KBM-7 (cell line): Measurements from ENCODE around the gene AMMECR1L.
"Not testable (repeated sequence)": the region's sequence is repeated elsewhere in the genome, so short reads cannot be mapped to it uniquely, and the experiment has no call there.

Experiments
- DNase-seq: peaks from one replicate; pipeline ENCODE4 v3.0.0-alpha.2; 2015
- in situ Hi-C: fragments of 300-500 bp; cut with MboI; formaldehyde crosslinking; loops from 2 replicates; pipeline ENCODE4 v1.14.3; 2020; ENCODE audit warnings: low sequenced_read_pairs, low pct_unique_long_range_greater_than_20kb, mixed read lengths

AMMECR1L gene

GRCh38 chr2:127885780-127886592 lies at the start of gene AMMECR1L:
TSS of gene AMMECR1L (minus strand) at chr2:127885956. CDS start at chr2:127874234, 11,722 bp downstream.
- peak; percentile 74 for DNase-seq
- in situ Hi-C loops: not testable (repeated sequence)

GRCh38 chr2:127935337-127935736 lies 49.6 kb upstream of the AMMECR1L start:
- in situ Hi-C loops: no loop called here
- no peak for DNase-seq

- no peak for DNase-seq
- in situ Hi-C loops: no loop called here
These were observed 46.6 kb upstream of the AMMECR1L start for GRCh38 chr2:127932199-127932876.

DNA sequence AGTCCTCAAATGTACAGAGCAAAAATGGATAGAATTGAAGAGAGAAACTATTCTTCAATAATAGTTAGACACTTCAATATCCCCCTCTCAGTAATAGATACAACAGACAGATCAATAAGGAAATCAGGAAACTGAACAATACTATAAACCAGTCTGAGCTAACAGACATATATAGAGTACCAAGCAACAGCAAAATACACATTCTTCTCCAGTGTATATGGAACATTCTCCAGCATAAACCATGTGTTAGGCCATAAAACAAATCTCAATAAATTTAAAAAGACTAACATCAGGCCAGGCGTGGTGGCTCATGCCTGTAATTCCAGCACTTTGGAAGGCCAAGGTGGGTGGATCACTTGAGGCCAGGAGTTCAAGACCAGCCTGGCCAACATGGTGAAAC lies 43.7 kb upstream of the AMMECR1L start:
- DNase-seq: no peak
- in situ Hi-C loops: no loop called here

GRCh38 chr2:127927384-127927783 lies 41.6 kb upstream of the AMMECR1L start:
- in situ Hi-C loops: no loop called here
- no peak for DNase-seq

DNA sequence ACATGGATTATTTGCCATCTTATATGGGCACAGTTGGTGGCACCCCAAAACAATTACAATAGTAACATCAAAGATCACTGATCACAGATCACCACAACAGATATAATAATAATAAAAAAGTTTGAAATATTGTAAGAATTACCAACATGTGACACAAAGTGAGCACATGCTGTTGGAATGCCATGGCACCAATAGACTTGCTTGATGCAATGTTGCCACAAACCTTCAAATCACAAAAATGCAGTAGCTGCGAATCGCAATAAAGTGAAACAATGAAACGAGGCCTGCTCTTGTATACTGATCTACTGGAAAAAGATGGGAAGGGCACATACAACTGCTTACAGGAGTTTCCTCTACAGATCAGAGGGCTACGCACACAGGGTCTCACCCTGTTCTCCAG lies 32.2 kb upstream of the AMMECR1L start:
- no peak for DNase-seq
- in situ Hi-C loops: no loop called here

DNA sequence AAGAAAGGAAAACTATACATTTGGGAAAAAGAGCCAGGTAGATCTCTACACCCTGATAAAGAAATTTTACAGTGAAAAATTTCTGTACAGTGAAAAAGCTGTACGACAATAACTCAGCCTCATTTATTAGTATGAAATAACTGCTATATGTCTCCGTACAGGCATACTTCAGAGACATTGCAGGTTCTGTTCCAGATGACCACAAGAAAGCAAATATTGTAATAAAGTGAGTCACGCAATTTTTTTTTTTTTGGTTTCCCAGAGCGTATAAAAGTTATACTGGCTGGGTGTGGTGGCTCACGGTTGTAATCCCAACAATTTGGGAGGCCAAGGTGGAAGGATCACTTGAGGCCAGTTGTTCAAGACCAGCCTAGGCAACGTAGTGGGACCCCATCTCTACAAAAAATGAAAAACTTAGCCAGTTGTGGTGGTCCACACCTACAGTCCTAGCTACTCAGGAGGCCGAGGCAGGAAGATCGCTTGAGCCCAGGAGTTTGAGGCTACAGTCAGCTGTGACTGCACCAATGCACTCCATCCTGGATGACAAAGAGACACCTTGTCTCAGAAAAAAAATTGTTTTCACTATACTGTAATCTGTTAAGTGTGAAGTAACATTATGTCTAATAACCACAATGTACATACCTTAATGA lies 28.2 kb upstream of the AMMECR1L start:
- in situ Hi-C loops: no loop called here
- no peak for DNase-seq

DNA sequence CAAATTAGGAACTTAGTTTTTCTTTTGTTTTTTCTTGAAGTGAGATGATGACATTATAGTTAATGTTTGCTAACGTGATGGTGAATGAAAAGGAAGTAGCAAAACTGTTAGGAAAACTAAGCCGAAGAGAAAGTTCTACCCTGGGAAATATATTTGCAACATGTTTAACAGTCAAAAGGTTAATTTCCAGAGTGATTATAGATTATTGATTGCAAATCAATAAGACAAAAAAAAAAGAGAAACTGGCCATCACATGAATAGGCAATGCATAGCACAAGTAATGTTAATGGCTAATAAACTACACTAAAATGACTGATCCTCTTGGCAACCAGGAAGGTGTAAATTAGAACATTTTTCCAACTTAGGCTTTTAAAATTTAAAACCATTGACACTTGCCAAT lies 26.0 kb upstream of the AMMECR1L start:
- DNase-seq: no peak
- in situ Hi-C loops: no loop called here

DNA sequence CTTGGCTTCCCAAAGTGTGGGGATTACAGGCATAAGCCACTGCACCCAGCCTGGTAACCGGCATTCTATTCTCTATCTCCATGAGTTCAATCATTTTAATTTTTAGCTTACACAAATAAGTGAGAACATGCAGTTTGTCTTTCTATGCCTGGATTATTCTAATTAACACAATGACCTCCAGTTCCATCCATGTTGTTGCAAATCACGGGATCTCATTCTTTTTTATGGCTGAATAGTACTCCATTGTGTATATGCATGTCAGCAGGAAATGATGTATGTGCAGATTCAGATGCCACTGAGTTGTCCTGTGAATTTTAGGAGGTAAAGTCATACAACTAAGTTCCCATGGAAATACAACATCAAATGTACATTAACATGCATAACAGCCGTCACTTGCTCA lies 24.7 kb upstream of the AMMECR1L start:
- in situ Hi-C loops: no loop called here
- no peak for DNase-seq

DNA sequence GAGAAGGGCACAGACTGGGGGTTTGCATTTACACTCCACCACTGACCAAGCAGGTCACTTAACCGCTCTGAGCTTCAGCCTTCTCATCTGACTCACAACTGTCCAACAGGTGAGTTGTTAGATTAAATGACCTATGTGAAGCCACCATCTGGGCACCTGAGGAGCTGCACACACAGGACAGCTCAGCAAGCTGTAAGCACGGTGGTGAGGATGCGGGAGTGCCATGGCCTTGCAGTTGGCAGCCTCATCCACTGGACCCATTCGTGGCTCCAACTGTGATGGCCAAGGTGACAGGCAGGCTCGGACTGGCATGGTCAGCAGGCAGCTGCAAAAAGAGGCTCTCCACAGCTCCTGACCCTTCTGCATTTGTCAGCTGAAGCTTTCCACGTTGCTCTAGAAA lies 23.3 kb upstream of the AMMECR1L start:
- no peak for DNase-seq
- in situ Hi-C loops: no loop called here

DNA sequence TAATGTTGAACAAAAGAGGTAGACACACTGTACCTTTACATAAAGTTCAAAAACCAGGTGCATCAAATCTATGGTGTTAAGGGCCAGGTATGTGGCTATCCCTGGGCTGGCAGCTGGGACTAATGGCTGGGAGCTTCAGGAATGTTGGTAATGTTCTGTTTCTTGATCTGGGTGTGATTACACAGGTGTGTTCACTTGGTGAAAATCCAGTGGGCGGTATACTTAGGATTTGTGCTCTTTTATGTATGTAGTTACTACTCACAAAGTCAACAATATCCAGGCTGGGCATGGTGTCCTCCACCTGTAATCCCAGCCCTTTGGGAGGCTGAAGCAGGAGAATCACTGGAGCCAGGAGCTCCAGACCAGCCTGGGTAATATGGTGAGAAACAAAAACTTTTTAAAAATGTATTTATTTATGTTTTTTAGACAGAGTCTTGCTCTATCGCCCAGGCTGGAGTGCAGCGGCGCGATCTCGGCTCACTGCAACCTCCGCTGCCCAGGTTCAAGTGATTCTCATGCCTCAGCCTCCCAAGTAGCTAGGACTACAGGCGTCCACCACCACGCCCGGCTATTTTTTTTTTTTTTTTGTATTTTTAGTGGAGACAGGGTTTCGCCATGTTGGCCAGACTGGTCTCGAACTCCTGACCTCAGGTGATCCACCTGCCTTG lies 22.1 kb upstream of the AMMECR1L start:
- in situ Hi-C loops, DNase-seq: not testable (repeated sequence)

GRCh38 chr2:127906206-127906926 lies 20.6 kb upstream of the AMMECR1L start:
- DNase-seq: no peak
- in situ Hi-C loops: no loop called here

DNA sequence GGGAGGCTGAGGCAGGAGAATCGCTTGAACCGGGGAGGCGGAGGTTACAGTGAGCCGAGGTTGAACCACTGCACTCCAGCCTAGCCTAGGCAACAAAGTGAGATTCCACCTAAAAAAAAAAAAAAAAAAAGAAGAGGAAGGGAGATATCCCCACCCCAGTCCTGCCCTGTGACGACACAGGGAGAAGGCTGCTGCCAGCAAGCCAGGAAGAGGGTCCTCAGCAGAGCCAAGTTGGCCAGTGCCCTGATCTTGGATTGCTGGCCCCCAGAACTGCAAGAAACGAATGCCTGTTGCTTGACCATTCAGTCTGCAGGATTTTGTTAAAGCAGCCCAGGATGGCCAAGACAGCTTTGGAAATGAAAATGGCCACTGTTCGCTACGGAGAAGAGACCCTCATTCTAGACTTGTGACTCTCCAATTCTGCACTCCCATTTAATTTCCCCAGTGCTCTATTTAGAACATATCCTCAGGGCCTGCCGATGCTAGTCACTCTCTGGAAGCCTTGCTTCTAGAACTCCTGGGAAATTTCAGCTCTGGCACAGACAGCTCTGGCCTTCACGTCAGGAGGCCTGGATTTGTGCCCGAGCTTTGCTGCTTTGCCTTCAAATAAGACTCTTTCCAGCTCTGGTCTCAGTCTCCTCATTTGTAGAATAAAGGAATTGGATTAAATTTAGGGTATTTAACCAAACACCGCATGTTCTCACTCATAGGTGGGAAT lies 15.7 kb upstream of the AMMECR1L start:
- DNase-seq: no peak
- in situ Hi-C loops: no loop called here

DNA sequence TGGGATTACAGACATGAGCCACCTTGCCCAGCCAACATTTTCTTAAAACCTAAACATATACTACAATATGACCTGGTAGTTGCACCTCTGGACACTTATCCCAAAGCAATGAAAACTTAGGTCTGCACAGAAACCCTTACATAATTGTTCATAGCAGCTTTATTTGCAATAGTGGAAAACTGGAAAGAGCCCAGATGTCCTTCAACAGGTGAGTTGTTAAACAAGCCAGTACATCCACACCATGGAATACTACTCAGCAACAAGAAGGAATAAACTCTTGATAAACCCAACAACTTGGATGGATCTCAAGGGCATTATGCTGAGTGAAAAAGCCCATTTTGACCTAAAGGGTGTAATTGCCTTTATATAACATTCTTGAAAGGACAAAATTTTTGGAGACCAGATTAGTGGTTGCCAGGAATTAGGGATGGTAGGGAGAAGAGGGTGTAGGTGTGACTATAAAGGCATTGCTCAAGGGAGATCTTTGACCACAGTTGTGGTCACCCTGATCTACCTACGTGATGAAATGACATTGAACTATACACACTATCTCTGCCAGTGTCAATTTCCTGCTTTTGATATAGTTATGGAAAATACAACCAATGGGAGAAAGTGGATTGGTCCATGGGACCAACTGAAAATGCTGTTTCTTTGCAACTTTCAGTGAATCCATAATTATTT lies 11.9 kb upstream of the AMMECR1L start:
- in situ Hi-C loops: no loop called here

DNA sequence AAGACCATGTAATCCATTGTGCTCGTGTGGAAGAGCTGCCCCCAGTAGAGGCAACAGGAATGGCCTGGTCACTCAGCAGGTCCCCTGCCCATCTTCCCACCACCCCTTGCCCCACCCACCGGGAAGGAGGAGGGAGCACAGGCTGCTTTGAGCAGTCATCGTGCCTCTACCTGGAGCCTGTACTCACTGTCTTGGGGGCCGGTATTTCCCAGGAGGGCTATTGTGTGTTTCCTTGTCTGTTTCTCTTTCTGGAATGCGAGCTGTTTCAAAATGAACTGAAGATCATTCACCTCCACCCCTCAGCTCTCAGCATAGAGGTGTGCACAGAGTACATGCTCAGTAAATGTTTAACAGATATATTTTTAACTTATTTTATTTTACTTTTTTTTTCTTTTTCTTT lies 7.7 kb upstream of the AMMECR1L start:
- DNase-seq: no peak
- in situ Hi-C loops: no loop called here

More for the DNA sequence above, 11.9 kb upstream of the AMMECR1L start:
- no peak for DNase-seq

DNA sequence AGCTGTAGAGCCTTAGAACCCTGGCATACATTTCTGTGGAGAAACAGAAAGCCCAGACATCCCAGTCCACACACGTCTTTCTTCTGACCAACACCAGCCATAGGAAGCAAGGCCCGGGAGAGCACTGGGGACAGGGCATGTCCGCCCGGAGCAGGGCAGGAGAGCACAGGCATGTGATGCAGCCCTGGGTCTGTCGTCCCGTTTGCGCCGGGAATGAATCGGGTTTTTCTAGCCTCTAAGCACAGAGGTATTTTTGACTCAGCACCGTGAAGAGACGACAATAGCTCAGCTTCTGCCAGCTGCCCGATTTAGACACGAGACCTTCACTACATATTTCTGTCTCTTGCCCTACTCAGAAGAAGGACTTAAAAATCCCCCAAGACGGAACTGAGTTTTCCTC lies 7.3 kb upstream of the AMMECR1L start:
- in situ Hi-C loops: no loop called here
- no peak for DNase-seq

- DNase-seq: no peak
- in situ Hi-C loops: no loop called here
These were observed 6.1 kb upstream of the AMMECR1L start for GRCh38 chr2:127891811-127892210.

GRCh38 chr2:127890756-127891155 lies 5.0 kb upstream of the AMMECR1L start:
- in situ Hi-C loops, DNase-seq: not testable (repeated sequence)
